SK-N-SH treated with all-trans-retinoic acid at 6 μM for 48 hours (cell line): ENCODE results near the gene CDH11.

Experiments used
- ARNTL ChIP-seq: fragments of 450-650 bp; formaldehyde crosslinking; IDR thresholded peaks from 2 replicates; pipeline ENCODE4 v1.5.0; 2020; ENCODE audit warnings: low read depth, mild to moderate bottlenecking, moderate library complexity, borderline replicate concordance
- CREB5 ChIP-seq: fragments of 250-450 bp; sonication (Bioruptor Pico); IDR thresholded peaks from 2 replicates; pipeline ENCODE4 v1.5.1; 2020; ENCODE audit warnings: low read depth, mild to moderate bottlenecking, moderate library complexity
- POU6F1 ChIP-seq: fragments of 250-450 bp; sonication (Bioruptor Pico); IDR thresholded peaks from 2 replicates; pipeline ENCODE4 v1.8.0; 2021; ENCODE audit warnings: low read depth, mild to moderate bottlenecking, moderate library complexity, borderline replicate concordance
- SNAI2 ChIP-seq: fragments of 250-450 bp; sonication (Bioruptor Pico); IDR thresholded peaks from 2 replicates; pipeline ENCODE4 v1.5.0; 2020; ENCODE audit warnings: mild to moderate bottlenecking, moderate library complexity
- TSHZ2 ChIP-seq: fragments of 250-450 bp; sonication (Bioruptor Pico); IDR thresholded peaks from 2 replicates; pipeline ENCODE4 v1.5.0; 2020; ENCODE audit warnings: mild to moderate bottlenecking, moderate library complexity

- TF ChIP-seq ARNTL (CRISPR knock-in tag) (no peak), SNAI2 (CRISPR knock-in tag) (no peak), POU6F1 (CRISPR knock-in tag) (no peak), TSHZ2 (CRISPR knock-in tag) (no peak), CREB5 (CRISPR knock-in tag) (no peak)
Measured at GRCh38 chr16:65154321-65154720, 32.5 kb upstream of the CDH11 start.
